Panc1 (cell line): ENCODE data around the gene EPHA6. TPM values are rescaled to one million over a fixed set of nuclear protein-coding genes. Genes with fewer than 3 reads are reported as not detected.

Experiments used
- ATAC-seq: fragments of 200-7000 bp; cut with Tn5 transposase; 2 replicates; pipeline ENCODE4 v1.9.1; 2020; ENCODE audit warnings: mild to moderate bottlenecking, moderate library complexity
- BruUV-seq: library from RNA; stranded (reverse); fragments of 400-500 nt; replicated peaks from 2 replicates; lab custom pipeline; 2021; lab: Mats Ljungman, UMichigan
- CTCF ChIA-PET: fragments of 300-600 bp; sonication (Branson Sonifier 250); formaldehyde crosslinking; loops from one replicate; lab custom pipeline; 2022; ENCODE audit warnings: antibody characterized with exemption; lab: Charles Lee
- POLR2A ChIA-PET: fragments of 300-600 bp; sonication (Branson Sonifier 250); formaldehyde crosslinking; loops from one replicate; lab custom pipeline; 2022; ENCODE audit warnings: antibody characterized with exemption; lab: Charles Lee
- DNase-seq: peaks from one replicate; pipeline ENCODE4 v3.0.0-alpha.2; 2010; ENCODE audit warnings: low read depth, low spot score
- H3K27ac ChIP-seq: 2 replicates; pipeline ENCODE4 v1.5.1; 2011; ENCODE audit warnings: mild to moderate bottlenecking, low read length, inconsistent platforms
- H3K27me3 ChIP-seq: fragments of 200-500 bp; sonication (Bioruptor generic); 2 replicates; pipeline ENCODE4 v1.6.0; 2014; ENCODE audit warnings: low read length, inconsistent platforms; ENCODE audit not compliant: control insufficient read depth, insufficient read depth
- H3K36me3 ChIP-seq: fragments of 200-500 bp; sonication (Bioruptor generic); 2 replicates; pipeline ENCODE4 v1.5.1; 2014; ENCODE audit warnings: inconsistent platforms, mild to moderate bottlenecking, low read length, moderate library complexity; ENCODE audit not compliant: control insufficient read depth, insufficient read depth
- H3K4me1 ChIP-seq: 2 replicates; pipeline ENCODE4 v1.5.1; 2011; ENCODE audit warnings: inconsistent platforms, mild to moderate bottlenecking, low read length, moderate library complexity; ENCODE audit not compliant: control insufficient read depth, insufficient read depth
- H3K4me3 ChIP-seq, 2 experiments: 2 replicates each; pipeline ENCODE4 v1.5.1; 2011 to 2012; ENCODE audit warnings: low read depth in 2 of 2, low read length in 2 of 2, mild to moderate bottlenecking in 2 of 2, inconsistent platforms in 1 of 2, moderate library complexity in 1 of 2
- H3K9me3 ChIP-seq: fragments of 200-500 bp; sonication (Bioruptor generic); 2 replicates; pipeline ENCODE4 v1.5.1; 2014; ENCODE audit warnings: low read depth, mild to moderate bottlenecking, inconsistent platforms, low read length, moderate library complexity; ENCODE audit not compliant: control insufficient read depth, insufficient read depth
- POLR2AphosphoS5 ChIP-seq: IDR thresholded peaks from 2 replicates; pipeline ENCODE4 v1.6.1; 2012; ENCODE audit warnings: mild to moderate bottlenecking, low read depth, low read length, moderate library complexity
- SIN3A ChIP-seq: IDR thresholded peaks from 2 replicates; pipeline ENCODE4 v1.6.1; 2012; ENCODE audit warnings: low read depth, mild to moderate bottlenecking, low read length, moderate library complexity, borderline replicate concordance; ENCODE audit not compliant: insufficient read depth
- TCF7L2 ChIP-seq: IDR thresholded peaks from 2 replicates; pipeline ENCODE4 v1.6.1; 2011; ENCODE audit warnings: mild to moderate bottlenecking, low read depth, low read length, inconsistent platforms
- in situ Hi-C: cut with HindIII; loops from 2 replicates; pipeline ENCODE4 v1.10.0; 2016; ENCODE audit warnings: low sequenced_read_pairs, low pct_unique_long_range_greater_than_20kb
- intact Hi-C: fragments of 100-400 bp; cut with micrococcal nuclease; formaldehyde crosslinking; loops from one replicate; pipeline ENCODE4 v1.10.0; 2022; ENCODE audit not compliant: unreplicated experiment
- total RNA-seq: library from RNA; stranded (reverse); gene quantifications from one replicate; pipeline ENCODE4 v1.2.1, GENCODE V29; 2021; ENCODE audit not compliant: unreplicated experiment
- TF ChIP-seq, protein P1 (sequence below), 2 experiments: IDR thresholded peaks; 2 replicates each; pipeline ENCODE4 v1.6.1; 2011 to 2012; ENCODE audit warnings: low read depth in 2 of 2, control low read depth in 1 of 2, low read length in 1 of 2, mild to moderate bottlenecking in 1 of 2, moderate library complexity in 1 of 2; ENCODE audit not compliant: insufficient read depth in 1 of 2
- TF ChIP-seq, protein P2 (sequence below): fragments of 450-650 bp; IDR thresholded peaks from 2 replicates; pipeline ENCODE4 v1.5.1; 2017; ENCODE audit warnings: mild to moderate bottlenecking

The EPHA6 gene
- total RNA-seq, 1 experiment from 2014 or later: 0.57 TPM

DNA sequence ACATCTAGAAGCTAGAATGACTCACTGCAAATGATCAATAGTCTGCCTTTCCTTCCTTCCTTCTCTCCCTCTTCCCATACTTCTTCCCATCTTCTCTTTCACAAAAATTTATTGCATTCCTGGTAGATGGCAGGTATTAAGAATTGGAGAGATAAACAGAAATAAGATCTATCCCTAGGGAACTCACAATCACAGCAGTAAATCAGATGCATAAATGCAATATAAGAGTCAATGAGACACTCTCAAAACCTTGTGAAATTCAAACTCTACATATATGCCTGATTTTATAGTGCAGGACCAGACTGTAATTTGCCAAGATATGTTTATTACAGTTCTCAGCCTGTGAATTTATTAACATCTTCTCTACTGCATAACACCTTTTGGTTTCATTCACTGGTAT, 871.9 kb downstream of the EPHA6 start:
- DNase-seq (no peak), ATAC-seq (no peak)
- TF ChIP-seq, protein P1, sequence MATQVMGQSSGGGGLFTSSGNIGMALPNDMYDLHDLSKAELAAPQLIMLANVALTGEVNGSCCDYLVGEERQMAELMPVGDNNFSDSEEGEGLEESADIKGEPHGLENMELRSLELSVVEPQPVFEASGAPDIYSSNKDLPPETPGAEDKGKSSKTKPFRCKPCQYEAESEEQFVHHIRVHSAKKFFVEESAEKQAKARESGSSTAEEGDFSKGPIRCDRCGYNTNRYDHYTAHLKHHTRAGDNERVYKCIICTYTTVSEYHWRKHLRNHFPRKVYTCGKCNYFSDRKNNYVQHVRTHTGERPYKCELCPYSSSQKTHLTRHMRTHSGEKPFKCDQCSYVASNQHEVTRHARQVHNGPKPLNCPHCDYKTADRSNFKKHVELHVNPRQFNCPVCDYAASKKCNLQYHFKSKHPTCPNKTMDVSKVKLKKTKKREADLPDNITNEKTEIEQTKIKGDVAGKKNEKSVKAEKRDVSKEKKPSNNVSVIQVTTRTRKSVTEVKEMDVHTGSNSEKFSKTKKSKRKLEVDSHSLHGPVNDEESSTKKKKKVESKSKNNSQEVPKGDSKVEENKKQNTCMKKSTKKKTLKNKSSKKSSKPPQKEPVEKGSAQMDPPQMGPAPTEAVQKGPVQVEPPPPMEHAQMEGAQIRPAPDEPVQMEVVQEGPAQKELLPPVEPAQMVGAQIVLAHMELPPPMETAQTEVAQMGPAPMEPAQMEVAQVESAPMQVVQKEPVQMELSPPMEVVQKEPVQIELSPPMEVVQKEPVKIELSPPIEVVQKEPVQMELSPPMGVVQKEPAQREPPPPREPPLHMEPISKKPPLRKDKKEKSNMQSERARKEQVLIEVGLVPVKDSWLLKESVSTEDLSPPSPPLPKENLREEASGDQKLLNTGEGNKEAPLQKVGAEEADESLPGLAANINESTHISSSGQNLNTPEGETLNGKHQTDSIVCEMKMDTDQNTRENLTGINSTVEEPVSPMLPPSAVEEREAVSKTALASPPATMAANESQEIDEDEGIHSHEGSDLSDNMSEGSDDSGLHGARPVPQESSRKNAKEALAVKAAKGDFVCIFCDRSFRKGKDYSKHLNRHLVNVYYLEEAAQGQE (IDR thresholded peaks at IDR 0.05; ENCODE audit: insufficient read depth in 1 of 2, low read depth in 2 of 2, low read length in 1 of 2): no peak
- Histone ChIP-seq H3K4me1 (no peaks in the 10 kb centered on the region), H3K27me3 (no peaks in the 10 kb centered on the region), H3K4me3 (no peak overlapping the region), H3K27ac (no peak overlapping the region), H3K36me3 (no peaks in the 10 kb centered on the region), H3K9me3 (no peaks in the 10 kb centered on the region)
- ChIA-PET CTCF (no interaction called here), POLR2A (no interaction called here)
- no TSS peak for BruUV-seq
- in situ Hi-C loops: no loop called here
- intact Hi-C loops: no loop called here

DNA sequence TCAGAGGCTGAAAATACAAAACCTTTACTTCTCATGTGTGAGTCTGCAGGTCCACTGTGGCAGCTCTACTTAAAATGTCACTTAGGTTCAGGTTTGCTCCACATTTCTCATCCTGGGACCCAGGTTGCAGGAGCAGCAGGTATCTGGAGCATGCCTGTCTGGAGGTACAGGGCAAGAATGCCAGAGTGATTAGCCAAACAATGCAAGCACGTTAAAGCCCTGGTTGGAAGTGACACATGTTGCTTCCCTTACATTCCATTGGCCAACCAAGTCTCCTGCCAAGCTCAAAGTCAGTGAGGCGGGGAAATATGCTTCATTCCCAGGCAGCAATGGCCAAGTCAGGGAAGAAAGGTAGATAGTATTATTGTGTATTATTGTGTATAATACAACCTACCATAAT, 873.3 kb downstream of the EPHA6 start:
- TF ChIP-seq, protein P2, sequence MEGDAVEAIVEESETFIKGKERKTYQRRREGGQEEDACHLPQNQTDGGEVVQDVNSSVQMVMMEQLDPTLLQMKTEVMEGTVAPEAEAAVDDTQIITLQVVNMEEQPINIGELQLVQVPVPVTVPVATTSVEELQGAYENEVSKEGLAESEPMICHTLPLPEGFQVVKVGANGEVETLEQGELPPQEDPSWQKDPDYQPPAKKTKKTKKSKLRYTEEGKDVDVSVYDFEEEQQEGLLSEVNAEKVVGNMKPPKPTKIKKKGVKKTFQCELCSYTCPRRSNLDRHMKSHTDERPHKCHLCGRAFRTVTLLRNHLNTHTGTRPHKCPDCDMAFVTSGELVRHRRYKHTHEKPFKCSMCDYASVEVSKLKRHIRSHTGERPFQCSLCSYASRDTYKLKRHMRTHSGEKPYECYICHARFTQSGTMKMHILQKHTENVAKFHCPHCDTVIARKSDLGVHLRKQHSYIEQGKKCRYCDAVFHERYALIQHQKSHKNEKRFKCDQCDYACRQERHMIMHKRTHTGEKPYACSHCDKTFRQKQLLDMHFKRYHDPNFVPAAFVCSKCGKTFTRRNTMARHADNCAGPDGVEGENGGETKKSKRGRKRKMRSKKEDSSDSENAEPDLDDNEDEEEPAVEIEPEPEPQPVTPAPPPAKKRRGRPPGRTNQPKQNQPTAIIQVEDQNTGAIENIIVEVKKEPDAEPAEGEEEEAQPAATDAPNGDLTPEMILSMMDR: no peak
- TF ChIP-seq SIN3A (no peak), POLR2AphosphoS5 (no peak), TCF7L2 (no peak)
- TF ChIP-seq, protein P1 (IDR thresholded peaks at IDR 0.05; ENCODE audit: insufficient read depth in 1 of 2, low read depth in 2 of 2, low read length in 1 of 2): no peak
- Histone ChIP-seq H3K27ac (no peak overlapping the region), H3K9me3 (no peaks in the 10 kb centered on the region), H3K4me3 (no peak overlapping the region), H3K36me3 (no peaks in the 10 kb centered on the region), H3K4me1 (no peaks in the 10 kb centered on the region), H3K27me3 (no peaks in the 10 kb centered on the region)
- intact Hi-C loops (no loop called here), in situ Hi-C loops (no loop called here)
- no TSS peak for BruUV-seq
- ChIA-PET CTCF (no interaction called here), POLR2A (no interaction called here)
- DNase-seq: no peak
- no peak for ATAC-seq
